ENCODE data around the gene ADCY5.

Gene ADCY5

DNA sequence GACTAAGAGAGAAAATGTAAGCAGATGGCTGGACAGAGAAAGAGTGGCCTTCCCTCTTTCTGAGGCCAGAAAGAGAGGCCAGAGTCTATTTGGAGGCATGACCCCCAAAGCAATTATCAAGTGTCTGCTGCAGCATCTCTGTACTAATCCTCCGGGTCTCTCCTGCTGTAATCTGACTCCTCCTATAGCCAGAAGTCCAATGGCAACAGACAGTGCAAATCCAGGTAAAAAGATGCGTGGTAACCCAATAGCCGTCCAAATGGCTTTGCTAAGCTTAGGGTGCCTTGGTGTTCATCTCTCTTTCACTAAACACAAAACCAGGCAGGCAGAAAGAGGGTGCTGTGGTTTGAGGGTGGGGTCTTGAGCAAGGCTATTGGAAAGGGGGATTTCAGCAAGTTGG, 91.6 kb downstream of the ADCY5 start:
- no peak for DNase-seq

DNA sequence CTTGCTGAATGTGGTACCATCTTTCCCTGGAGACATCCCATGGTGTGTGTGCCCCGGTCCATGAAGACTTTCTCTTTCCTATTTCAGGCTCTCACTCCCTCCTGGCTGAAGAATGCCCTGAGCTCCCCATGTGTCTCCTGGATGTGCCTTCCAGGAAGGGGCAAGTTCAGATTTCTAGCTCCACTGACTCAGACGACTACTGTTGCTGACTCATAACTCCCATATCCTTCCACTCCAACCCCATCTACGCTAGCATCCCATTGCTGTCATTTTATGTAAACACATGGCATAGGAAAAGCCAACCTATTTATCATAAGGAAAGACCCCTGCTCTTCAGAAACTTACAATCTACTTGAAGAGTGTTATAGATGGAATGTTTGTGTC, 95.0 kb downstream of the ADCY5 start:
- no peak for DNase-seq

DNA sequence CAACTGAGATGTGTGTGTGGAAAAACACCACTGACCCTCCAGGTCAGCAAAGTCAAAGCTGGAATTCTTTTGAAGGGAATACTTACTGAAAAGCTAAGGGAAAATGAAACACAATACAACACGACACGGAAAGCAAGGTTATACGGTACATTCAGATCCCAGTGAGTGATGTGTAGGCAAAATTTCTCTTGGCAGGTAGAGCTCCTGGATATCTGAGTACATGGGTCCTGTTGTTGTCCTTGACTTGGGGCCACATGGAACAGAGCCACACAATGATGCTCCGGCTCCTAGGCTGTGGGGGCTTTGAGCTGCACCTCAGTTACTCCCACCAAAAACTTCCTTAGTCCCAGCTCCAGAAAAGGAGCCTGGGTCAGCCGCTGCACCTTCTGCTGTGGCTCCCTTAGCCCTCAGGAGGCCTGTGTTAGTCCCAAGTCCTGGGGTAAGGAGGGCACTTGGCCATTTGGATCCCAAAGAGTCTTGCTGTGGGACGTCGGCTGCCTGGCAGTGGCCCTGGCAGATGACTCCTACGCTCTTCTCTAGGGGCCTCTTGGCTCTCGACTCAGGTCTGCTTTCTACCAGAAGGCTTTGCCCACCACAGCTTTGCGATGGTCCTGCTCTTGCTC, 95.6 kb downstream of the ADCY5 start:
- DNase-seq: no peak

GRCh38 chr3:123352134-123352554, 96.7 kb downstream of the ADCY5 start:
- DNase-seq: no peak

DNA sequence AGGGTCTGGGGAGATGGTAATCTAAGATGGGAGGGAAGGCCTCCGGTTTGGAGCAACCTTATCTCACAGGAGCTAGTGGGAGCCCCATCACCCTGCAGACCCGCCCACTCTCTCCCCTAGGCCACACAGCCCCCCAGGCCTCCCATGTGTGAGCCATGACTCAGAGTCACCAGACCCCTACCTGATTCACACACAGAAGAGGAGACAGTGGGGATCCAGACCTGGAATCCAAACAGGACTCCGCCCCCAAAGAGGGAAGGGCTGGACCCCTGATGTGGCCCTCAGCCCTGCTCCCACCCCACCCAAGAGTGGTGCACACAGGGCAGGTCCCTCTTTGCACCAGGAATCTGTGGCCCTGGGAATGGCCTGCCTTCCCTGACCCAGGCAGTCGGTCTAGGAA, 97.4 kb downstream of the ADCY5 start:
- no peak for DNase-seq

DNA sequence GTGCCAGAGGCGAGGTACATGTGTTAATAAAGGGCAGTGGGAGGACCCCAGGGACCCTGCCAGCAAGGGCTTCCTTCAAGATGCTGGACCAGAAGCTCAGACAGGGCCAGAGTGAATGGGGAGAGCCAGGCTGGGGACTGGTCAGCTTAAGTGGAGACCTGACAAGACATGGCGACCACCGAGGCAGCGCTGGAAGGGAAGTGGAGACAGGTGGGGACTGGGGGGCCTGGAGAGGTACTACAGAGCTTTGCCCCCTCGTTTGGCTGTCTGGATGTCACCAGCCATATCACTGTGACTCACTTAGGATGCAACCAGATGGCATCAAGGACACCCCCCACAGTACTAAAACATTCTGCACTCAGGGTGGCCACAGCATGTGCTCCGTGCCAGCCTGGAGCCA, 97.9 kb downstream of the ADCY5 start:
- DNase-seq: no peak

- no peak for DNase-seq
Observed at GRCh38 chr3:123349566-123350435, 99.1 kb downstream of the ADCY5 start.

GRCh38 chr3:123349201-123349535, 99.7 kb downstream of the ADCY5 start:
- DNase-seq: no peak

- DNase-seq: no peak
Observed at GRCh38 chr3:123348471-123349200, 100.3 kb downstream of the ADCY5 start.

DNA sequence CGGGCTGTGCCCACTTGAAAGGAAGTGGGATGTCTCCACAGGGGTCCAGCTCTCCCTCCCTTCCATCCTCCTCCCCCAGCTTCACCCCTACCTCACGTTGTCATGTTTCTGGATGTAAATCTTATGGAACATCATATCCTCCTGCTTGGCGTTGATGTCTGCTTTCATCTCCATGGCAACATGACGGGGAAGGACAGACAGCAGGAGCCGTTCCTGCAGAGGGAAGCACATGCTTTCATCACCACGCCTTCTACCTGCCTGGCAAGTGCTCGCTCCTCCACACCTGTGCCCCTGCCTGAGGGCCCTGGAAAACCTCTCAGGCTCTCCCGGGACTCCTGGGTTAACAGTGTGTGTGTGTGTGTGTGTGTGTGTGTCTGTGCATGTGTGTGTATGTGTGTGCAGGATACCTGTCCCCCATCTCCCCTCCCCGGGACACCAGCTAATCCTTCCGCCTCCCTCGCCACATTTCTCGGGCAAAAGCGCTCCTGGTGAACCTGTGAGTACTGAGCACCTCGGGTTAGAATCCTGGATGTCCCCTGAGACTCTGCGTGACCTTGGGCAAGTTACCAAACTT, 101.1 kb downstream of the ADCY5 start:
- no peak for DNase-seq

- no peak for DNase-seq
Observed at GRCh38 chr3:123347205-123347604, 101.7 kb downstream of the ADCY5 start.

- no peak for DNase-seq
Observed at GRCh38 chr3:123346021-123346420, 102.9 kb downstream of the ADCY5 start.

DNA sequence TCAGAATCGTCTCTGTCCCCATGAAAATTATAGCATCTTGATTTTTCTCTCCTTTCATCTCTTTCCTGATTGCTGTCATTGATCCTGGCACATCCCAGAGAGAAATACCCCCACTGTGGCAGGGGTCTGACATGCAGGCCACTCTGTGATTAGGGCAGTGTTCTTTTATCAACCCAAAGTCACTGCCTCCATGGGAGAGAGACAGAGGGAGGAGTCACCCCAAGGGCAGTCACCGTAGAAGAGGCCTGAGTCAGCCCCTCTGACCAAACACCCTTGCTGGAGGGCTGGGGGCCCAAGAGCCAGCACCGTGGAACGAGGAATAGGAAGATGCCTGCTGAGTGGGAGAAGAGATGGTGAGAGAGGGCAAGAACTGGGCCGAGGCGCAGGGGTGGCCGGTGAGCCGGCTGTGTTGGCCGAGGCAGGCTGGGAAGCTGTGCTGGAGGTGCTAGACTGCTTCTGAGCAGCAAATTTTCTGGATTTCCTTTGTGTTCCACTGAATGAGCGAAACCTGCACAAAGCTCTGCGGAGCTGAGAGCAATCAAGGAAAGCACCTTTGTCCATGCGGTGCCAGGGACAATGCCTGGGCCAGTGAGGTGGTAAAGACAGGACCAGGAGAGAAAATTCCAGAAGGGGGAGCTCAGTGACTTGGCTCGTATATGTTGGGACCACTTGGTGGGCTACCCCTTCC, 103.8 kb downstream of the ADCY5 start:
- DNase-seq: no peak

DNA sequence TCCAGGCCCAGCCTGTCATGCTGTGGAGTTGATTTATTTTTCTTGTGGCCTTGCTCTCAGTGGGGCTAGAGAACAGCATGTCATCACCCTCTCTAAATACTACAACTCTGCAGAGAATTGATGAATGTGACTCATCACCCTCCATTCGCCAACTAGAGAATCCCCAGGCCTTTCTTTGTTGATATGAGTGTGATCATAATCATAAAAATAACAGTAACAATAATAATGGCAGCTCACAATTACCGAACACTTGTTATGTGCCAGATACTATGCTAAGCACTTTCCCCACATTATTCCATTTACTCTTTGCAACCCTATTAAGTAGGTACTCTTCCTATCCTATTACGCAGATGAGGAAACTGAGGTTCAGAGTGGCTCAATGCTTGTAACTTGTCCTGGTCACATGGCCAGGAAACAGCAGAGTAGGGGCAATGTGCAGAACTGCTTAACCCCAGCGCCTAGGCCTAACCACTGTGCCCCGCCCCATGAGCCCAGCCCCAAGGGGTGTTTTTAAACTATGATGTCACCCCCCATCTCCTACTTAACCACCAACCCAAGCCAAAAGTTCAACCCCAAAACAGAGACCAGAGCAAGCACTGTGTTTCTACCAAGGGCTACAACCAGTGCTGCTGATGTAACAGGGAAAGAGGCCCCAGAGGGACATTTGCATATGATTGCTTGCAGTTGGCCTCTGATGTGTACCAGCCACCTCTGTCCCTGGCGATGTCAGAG, 104.5 kb downstream of the ADCY5 start:
- no peak for DNase-seq

- no peak for DNase-seq
Observed at GRCh38 chr3:123343296-123344174, 105.4 kb downstream of the ADCY5 start.

- DNase-seq: no peak
Observed at GRCh38 chr3:123342631-123343080, 106.2 kb downstream of the ADCY5 start.

- no peak for DNase-seq
Observed at GRCh38 chr3:123341871-123342630, 106.8 kb downstream of the ADCY5 start.

DNA sequence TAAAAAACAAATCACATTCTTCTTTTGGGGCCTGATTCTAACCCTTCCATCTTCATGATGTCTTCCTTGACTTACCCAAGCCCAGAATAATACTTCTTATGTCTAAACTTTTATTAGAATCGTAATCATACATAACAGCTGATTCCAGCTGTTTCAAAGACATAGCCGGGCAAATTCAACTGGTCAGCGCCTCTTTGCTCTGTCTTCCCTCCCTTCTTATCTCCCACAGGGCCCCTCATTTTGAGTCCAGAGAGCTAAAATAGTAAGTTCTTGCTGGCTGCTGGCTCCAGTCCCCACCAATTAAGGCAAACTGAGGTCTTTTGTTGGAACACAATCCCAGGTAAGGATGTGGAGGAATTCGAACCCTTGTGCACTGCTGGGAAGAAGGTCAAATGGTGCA, 108.6 kb downstream of the ADCY5 start:
- DNase-seq: no peak

DNA sequence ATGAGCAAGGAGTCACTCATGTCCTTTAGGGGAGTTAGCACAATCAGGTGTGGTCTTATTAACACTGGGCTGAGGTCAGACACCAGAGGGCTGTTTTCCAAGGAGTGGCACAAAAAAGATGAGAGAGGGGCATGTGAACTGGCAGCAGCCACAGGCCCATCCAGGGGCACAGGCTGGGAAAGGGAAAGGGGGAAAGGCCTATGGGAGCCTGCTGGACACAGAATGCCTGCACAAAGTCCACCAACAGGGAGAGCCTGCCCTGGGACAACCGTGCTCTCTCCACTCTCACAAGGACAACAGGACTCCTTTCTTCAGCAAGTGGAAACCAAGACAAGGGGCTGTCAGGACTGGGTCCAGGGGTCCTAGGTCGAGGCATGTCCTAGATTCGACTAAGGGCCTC, 109.6 kb downstream of the ADCY5 start:
- DNase-seq: no peak

DNA sequence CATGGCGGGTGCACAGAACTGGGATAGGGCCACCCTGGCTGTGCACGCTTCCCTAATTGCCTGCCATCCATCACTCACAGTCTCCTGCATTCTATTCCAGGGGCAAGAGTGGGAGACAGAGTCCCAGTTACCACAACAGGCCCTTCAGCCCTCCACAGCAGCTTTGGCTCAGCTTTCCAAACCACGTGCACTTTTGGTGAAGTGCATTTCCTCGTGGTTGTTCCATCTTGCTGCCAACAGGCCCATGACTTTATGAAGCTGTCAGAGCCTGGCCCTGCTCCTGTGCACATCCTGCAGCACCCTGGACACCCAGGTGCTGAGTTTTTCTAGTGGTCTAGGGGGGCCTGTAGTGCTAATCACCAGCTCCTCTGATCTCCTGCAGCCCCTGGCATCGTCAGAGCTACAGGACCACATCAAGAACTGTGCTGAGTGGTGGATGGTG, 110.2 kb downstream of the ADCY5 start:
- no peak for DNase-seq
